Activated CD8-positive, alpha-beta memory T cell treated with anti-CD3 and anti-CD28 coated beads for 1 hour (primary cell): ENCODE measurements around the gene DZIP3.
"Not testable (repeated sequence)": the region's sequence is repeated elsewhere in the genome, so short reads cannot be mapped to it uniquely, and the experiment has no call there.

Experiments
- DNase-seq, 2 donors: peaks; one replicate each; pipeline ENCODE4 v3.0.0-alpha.2; 2020; ENCODE audit warnings: low read depth in 1 of 2; ENCODE audit errors: extremely low read depth in 1 of 2

Gene DZIP3

GRCh38 chr3:108677811-108678210 lies 88.3 kb downstream of the DZIP3 start:
- no peak for DNase-seq

GRCh38 chr3:108692286-108692685 lies 102.8 kb downstream of the DZIP3 start:
- DNase-seq, result not testable (repeated sequence)

- DNase-seq, result no peak
These were observed 108.9 kb downstream of the DZIP3 start for GRCh38 chr3:108698461-108698860.

- no peak for DNase-seq
These were observed 115.5 kb downstream of the DZIP3 start for GRCh38 chr3:108705045-108705444.

GRCh38 chr3:108713009-108713516 lies 123.5 kb downstream of the DZIP3 start:
- DNase-seq, result no peak

GRCh38 chr3:108713816-108714215 lies 124.3 kb downstream of the DZIP3 start:
- DNase-seq, result no peak

- DNase-seq, result no peak
These were observed 128.9 kb downstream of the DZIP3 start for GRCh38 chr3:108718454-108718853.

GRCh38 chr3:108719178-108719806 lies 129.8 kb downstream of the DZIP3 start:
- DNase-seq, result no peak

GRCh38 chr3:108722724-108723123 lies 133.2 kb downstream of the DZIP3 start:
- no peak for DNase-seq

- DNase-seq, result no peak
These were observed 134.6 kb downstream of the DZIP3 start for GRCh38 chr3:108724101-108724500.

- no peak for DNase-seq
These were observed 138.6 kb downstream of the DZIP3 start for GRCh38 chr3:108728105-108728504.

GRCh38 chr3:108728934-108729333 lies 139.4 kb downstream of the DZIP3 start:
- no peak for DNase-seq

- DNase-seq, result no peak
These were observed 147.3 kb downstream of the DZIP3 start for GRCh38 chr3:108736821-108737220.

GRCh38 chr3:108742929-108743328 lies 153.4 kb downstream of the DZIP3 start:
- no peak for DNase-seq
